Colonic mucosa (tissue), 4 donors: Measurements from ENCODE around the gene CPXM1. TPM values are rescaled to one million over a fixed set of nuclear protein-coding genes. Genes with fewer than 3 reads are reported as not detected.
A peak's percentile ranks its signal among the peaks of the same experiment; 100 is the strongest.

ENCODE experiments used
- DNase-seq: peaks from one replicate; pipeline ENCODE4 v3.0.0-alpha.2; 2020
- H3K27ac ChIP-seq: fragments of 200-600 bp; one replicate; pipeline ENCODE4 v1.8.0; 2021
- H3K27me3 ChIP-seq: fragments of 200-600 bp; one replicate; pipeline ENCODE4 v1.8.0; 2021
- H3K36me3 ChIP-seq: fragments of 200-600 bp; one replicate; pipeline ENCODE4 v1.8.0; 2021
- H3K4me1 ChIP-seq: fragments of 200-600 bp; one replicate; pipeline ENCODE4 v1.8.0; 2021; ENCODE audit warnings: mild to moderate bottlenecking
- H3K4me3 ChIP-seq: fragments of 200-600 bp; one replicate; pipeline ENCODE4 v1.8.0; 2021
- H3K9ac ChIP-seq, 2 donors: one replicate each; pipeline ENCODE4 v1.7.0; 2013; ENCODE audit warnings: control low read depth in 2 of 2, low read depth in 2 of 2, low read length in 2 of 2
- H3K9me3 ChIP-seq: fragments of 200-600 bp; one replicate; pipeline ENCODE4 v1.8.0; 2021
- intact Hi-C: fragments of 100-400 bp; cut with DNase I; formaldehyde crosslinking; loops from one replicate; pipeline ENCODE4 v1.14.1; 2022
- total RNA-seq, 2 donors: library from RNA; stranded (reverse); fragmentation: NEBNext Ultra II Directional in 1 of 2; extraction: Animal tissue kit (Norgen Biotek cat#: 25700) in 1 of 2; gene quantifications; one replicate each; pipeline ENCODE4 v1.2.1, GENCODE V29; 2021
- TF ChIP-seq, protein P1 (sequence below): fragments of 200-600 bp; IDR thresholded peaks from one replicate; pipeline ENCODE4 v1.8.0; 2022; ENCODE audit warnings: antibody characterized with exemption, mild to moderate bottlenecking
- donor health status: healthy.
- donor health status: DM: no; HTN: no; CAD: no.
- donor health status: DM: no; HTN: no; CAD: no.

The CPXM1 gene
- total RNA-seq, 2 donors from 2014 or later: 0.98 to 1.1 TPM

DNA sequence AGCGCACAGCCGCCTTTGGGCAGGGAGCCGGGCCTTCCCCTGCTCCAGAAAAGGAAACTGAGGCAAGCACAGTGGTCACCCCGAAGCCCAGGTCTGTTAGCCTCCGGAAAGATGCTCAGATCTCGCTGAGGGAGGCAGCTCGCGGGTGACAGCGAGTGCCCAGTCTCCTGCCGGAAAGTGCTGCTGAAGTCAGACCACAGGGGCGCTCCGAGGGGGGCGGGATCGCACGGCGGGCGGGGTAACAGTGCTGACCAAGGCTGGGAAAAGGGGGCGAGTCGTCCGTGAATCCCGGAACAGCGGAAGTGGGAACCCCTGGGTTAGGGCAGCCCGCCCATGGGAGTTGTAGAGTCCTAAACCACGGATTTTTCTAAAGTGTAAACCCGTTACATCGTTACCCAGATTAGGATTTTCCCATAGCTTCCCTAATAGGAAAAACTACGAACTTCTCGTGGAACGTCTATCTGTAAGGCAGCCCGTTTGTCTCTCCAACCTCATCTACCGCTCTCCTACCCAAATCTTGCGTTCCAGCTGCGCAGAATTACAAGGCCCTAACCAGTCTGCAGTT, 40.6 kb upstream of the CPXM1 start:
- DNase-seq: peak; percentile 49
- Histone ChIP-seq H3K9ac (peak overlapping the region; percentile 71 to 78), H3K4me1 (peaks cover 6% of the 10 kb centered on the region), H3K9me3 (no peaks in the 10 kb centered on the region), H3K36me3 (no peaks in the 10 kb centered on the region), H3K27me3 (no peaks in the 10 kb centered on the region), H3K4me3 (peak overlapping the region; percentile 86), H3K27ac (peak overlapping the region; percentile 76)
- intact Hi-C loops: loop anchor here (10.0 kb wide), 1 partner anchor 316 kb away; no protein-coding TSS in a partner anchor
- TF ChIP-seq, protein P1, sequence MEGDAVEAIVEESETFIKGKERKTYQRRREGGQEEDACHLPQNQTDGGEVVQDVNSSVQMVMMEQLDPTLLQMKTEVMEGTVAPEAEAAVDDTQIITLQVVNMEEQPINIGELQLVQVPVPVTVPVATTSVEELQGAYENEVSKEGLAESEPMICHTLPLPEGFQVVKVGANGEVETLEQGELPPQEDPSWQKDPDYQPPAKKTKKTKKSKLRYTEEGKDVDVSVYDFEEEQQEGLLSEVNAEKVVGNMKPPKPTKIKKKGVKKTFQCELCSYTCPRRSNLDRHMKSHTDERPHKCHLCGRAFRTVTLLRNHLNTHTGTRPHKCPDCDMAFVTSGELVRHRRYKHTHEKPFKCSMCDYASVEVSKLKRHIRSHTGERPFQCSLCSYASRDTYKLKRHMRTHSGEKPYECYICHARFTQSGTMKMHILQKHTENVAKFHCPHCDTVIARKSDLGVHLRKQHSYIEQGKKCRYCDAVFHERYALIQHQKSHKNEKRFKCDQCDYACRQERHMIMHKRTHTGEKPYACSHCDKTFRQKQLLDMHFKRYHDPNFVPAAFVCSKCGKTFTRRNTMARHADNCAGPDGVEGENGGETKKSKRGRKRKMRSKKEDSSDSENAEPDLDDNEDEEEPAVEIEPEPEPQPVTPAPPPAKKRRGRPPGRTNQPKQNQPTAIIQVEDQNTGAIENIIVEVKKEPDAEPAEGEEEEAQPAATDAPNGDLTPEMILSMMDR: no peak

DNA sequence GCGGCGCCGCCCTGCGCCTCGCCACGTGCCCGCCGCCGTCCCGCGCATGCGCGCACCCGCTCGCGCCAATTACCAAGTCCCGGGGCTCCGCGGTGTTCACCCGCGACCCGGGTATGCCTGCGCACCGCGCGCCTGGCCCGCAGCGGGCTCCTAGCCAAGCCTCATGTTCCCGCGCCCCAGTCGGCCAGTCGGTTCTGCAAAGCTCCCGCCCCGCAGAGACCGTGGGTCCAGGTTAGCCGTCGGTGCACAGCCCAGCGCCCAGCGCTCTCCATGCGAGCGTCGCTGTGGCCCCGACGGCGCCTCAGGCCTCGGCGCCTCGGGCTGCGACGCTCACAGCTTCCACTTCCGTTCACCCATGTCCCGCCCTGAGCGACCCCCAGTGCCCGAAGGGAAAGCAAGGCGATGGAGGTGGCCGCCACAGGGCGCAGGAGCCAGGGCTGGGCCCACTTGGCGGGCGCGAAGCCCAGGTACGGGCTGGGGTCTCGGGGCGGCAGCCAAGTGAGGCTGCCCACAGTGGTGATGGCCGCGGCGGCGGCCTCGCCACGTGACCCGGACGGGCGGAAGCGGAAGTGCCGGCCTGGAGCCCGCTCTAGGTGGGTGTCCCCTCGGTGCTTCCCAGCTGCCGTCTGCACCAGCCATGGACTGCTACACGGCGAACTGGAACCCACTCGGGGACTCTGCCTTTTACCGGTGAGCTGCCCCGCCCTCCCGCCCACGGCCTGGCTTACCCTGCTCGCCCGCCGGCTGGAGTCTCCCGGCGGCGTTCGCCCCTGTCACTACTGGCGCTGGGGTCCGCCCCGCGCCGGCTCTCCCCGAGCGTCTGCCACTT, 39.9 kb upstream of the CPXM1 start, which contains the start of the genes PCED1A and VPS16:
TSS of gene PCED1A (minus strand) at position 518 of the 829 bp plus-strand sequence. CDS start 743 bp downstream, outside the sequence.
TSS of gene VPS16 (plus strand) at position 608 of the 829 bp plus-strand sequence. CDS start at position 638, 30 bp downstream.
- Histone ChIP-seq H3K9ac (peak within 1 kb of the TSS; percentile 78 to 91), H3K9me3 (no peaks in the 10 kb centered on the region), H3K4me3 (peak within 1 kb of the TSS; percentile 86), H3K36me3 (no peaks in the 10 kb centered on the region), H3K4me1 (peaks cover 6% of the 10 kb centered on the region), H3K27me3 (no peaks in the 10 kb centered on the region), H3K27ac (peak within 1 kb of the TSS; percentile 76)
- intact Hi-C loops: loop anchor here (10.0 kb wide), 1 partner anchor 316 kb away; no protein-coding TSS in a partner anchor
- peak; percentile 86 for DNase-seq
- TF ChIP-seq, protein P1: no peak

GRCh38 chr20:2839732-2840137, 39.3 kb upstream of the CPXM1 start:
- Histone ChIP-seq H3K9me3 (no peaks in the 10 kb centered on the region), H3K4me3 (peak overlapping the region; percentile 86), H3K27ac (peak overlapping the region; percentile 76), H3K36me3 (no peaks in the 10 kb centered on the region), H3K4me1 (peaks cover 6% of the 10 kb centered on the region), H3K27me3 (no peaks in the 10 kb centered on the region), H3K9ac (peak overlapping the region; percentile 78 to 91)
- no peak for DNase-seq
- TF ChIP-seq, protein P1: no peak
- intact Hi-C loops: loop anchor here (10.0 kb wide), 1 partner anchor 315 kb away; no protein-coding TSS in a partner anchor

DNA sequence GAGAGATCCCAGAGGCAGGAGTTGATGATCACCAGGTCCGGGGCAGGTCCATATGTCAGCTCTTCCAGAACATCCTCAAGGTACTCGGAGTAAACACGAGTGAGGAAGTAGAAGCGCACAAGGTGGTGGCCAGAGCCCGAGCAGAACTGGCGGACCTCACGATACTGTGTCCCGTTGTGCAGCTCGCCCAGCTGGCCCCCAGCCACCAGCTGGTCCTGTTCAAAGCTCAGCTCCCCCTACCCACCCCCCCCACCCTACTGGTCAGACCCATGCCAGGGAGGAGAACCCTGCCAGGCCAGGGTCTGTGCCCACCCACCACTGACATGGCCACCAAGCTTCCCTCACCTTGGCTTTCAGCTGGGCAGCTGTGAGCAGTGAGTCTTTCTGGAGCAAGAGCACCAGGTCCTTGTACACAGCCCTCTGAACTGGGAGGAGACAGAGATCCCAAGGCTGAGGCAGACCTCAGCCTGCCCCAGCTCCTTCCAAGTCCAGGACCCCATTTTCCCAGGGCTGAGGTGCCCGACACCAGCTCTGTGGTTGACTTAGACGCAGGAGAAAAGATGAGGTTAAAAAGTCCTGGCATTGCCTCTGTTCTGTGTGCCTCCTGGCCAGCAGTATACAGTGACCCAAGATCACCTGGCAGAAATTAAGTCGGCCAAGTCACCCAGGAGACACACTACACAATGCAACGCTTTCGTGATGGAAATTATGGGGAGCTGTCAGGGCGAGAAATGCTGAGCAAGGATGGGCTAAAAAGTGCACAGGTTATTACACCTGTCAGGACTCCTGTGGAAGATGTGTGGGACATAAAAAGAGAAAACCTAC, 38.6 kb upstream of the CPXM1 start:
- H3K4me3 ChIP-seq: no peak overlapping the region
- TF ChIP-seq, protein P1: no peak
- no peaks in the 10 kb centered on the region for H3K9me3 ChIP-seq
- H3K9ac ChIP-seq: peak overlapping the region in 1 of 2 donors; percentile 17
- no peaks in the 10 kb centered on the region for H3K36me3 ChIP-seq
- H3K27ac ChIP-seq: no peak overlapping the region
- intact Hi-C loops: no loop called here
- no peak for DNase-seq
- H3K27me3 ChIP-seq: no peaks in the 10 kb centered on the region
- peaks cover 6% of the 10 kb centered on the region for H3K4me1 ChIP-seq
